Measurements from ENCODE around the gene PPP1R7. TPM values are rescaled to one million over a fixed set of nuclear protein-coding genes. Genes with fewer than 3 reads are reported as not detected.

The PPP1R7 gene
- total and polyA plus RNA-seq, 8 donors, result 21.5 to 38.7 (median 31.5) TPM

DNA sequence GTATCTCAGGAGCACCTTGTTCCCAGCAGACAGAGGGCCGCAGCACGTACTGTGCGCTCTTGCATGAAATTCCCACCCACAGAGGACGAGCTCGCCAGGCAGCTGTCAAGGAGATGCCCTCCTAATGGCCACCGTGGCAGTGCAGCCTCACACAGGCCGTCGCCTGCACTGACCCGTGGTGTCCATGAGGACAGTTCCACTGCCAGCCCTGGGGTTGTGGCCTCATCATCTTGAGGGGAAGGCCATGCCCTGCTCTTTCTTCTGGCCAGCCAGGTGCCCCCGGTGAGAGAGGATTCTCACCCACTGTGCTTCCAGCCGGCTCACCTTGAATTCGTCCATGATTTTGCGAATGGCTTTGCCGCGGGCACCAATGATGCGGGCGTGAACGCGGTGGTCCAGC is 80.2 kb downstream of the PPP1R7 start:
- FAIRE-seq (no peak), ATAC-seq (peak in 3 of 4 donors; percentile 10 to 65 (median 52)), DNase-seq (peak in 2 of 6 donors; percentile 51 to 64)
- intact Hi-C loops (cut with DNase I), result no loop called here
- Histone ChIP-seq H3K4me3 (no peak overlapping the region), H3K36me3 (peaks cover 16 to 88% (median 75%) of the 10 kb centered on the region in 3 donors), H3K27ac (no peak overlapping the region), H3K9me3 (no peaks in the 10 kb centered on the region), H3K27me3 (no peaks in the 10 kb centered on the region), H3K4me1 (no peaks in the 10 kb centered on the region)
- WGBS, 2 donors, result 90% methylated on average over 19 of the region's 19 CpGs
- TF ChIP-seq, protein P1, sequence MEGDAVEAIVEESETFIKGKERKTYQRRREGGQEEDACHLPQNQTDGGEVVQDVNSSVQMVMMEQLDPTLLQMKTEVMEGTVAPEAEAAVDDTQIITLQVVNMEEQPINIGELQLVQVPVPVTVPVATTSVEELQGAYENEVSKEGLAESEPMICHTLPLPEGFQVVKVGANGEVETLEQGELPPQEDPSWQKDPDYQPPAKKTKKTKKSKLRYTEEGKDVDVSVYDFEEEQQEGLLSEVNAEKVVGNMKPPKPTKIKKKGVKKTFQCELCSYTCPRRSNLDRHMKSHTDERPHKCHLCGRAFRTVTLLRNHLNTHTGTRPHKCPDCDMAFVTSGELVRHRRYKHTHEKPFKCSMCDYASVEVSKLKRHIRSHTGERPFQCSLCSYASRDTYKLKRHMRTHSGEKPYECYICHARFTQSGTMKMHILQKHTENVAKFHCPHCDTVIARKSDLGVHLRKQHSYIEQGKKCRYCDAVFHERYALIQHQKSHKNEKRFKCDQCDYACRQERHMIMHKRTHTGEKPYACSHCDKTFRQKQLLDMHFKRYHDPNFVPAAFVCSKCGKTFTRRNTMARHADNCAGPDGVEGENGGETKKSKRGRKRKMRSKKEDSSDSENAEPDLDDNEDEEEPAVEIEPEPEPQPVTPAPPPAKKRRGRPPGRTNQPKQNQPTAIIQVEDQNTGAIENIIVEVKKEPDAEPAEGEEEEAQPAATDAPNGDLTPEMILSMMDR (IDR thresholded peaks at IDR 0.05), result no peak

DNA sequence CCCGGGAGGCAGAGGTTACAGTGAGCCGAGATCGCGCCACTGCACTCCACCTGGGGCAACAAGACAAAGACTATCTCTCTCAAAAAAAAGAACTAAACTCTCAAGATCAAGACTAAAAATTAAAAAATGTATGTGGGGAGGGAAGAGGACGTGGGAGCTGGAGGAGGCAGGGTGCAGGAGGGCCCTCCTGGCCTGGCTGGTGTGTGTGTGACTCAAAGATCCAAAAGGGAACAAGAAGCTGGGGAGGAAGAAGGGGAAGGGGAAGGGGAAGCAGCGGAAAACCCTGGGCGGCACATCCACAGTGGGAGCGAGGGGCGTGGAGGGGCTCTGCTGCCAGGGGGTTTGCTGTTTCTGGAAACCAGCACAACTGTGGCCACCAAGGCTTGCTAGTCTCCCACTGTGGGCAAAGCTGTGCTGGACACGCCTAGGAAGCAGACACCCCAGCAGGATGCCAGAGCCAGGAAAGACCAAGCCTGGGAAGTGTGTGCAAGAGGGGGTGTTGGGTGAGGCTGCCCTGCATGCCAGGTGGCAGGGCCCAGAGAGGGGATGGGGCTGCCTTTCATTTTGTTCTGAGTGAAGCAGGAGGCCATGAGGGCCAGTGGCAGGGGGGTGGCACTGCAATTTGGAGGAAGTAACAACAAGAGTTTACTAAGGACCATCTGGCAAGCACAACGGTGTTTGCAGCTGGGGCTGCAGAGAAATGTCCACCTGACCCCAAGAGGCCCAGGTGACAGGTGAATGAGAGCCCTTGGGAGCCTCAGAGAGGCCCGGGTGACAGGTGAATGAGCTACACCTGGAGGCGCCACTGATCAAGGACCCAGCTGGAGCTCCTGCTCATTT is 82.7 kb downstream of the PPP1R7 start:
- H3K27me3 ChIP-seq, result no peaks in the 10 kb centered on the region
- H3K4me3 ChIP-seq, result no peak overlapping the region
- H3K27ac ChIP-seq, result no peak overlapping the region
- WGBS, 2 donors, result 82 to 85% methylated on average over 13 of the region's 13 CpGs
- no peaks in the 10 kb centered on the region for H3K4me1 ChIP-seq
- intact Hi-C loops (cut with DNase I), result no loop called here
- DNase-seq (peak in 1 of 6 donors; percentile 42), ATAC-seq (no peak), FAIRE-seq (no peak)
- TF ChIP-seq, protein P1 (IDR thresholded peaks at IDR 0.05), result no peak
- H3K9me3 ChIP-seq, result no peaks in the 10 kb centered on the region
- peaks cover 16 to 98% (median 90%) of the 10 kb centered on the region in 3 donors for H3K36me3 ChIP-seq

Other genes with a start within 250 kb of the PPP1R7 start
- under 1 TPM in 1 of 6 donors, not detected in 5; 0.04 TPM for gene CROCC2, start 244.1 kb upstream of the PPP1R7 start, total RNA-seq
- under 1 TPM; 0.04 to 0.05 TPM for gene CROCC2, start 244.1 kb upstream of the PPP1R7 start, polyA plus RNA-seq
- gene SNED1, start 151.8 kb upstream of the PPP1R7 start, total RNA-seq, result 10 to 100 TPM in 2 of 6 donors, 1 to 10 TPM in 4; 6.6 to 19.2 (median 9.6) TPM
- 10 to 100 TPM; 12.9 to 13.2 TPM for gene SNED1, start 151.8 kb upstream of the PPP1R7 start, polyA plus RNA-seq
- gene MTERF4, start 48.2 kb upstream of the PPP1R7 start, total RNA-seq, result 10 to 100 TPM; 14.0 to 22.9 (median 14.8) TPM
- 10 to 100 TPM; 22.4 to 36.8 TPM for gene MTERF4, start 48.2 kb upstream of the PPP1R7 start, polyA plus RNA-seq
- 10 to 100 TPM in 2 of 6 donors, 1 to 10 TPM in 4; 3.7 to 12.3 (median 8.9) TPM for gene PASK, start 995 bp upstream of the PPP1R7 start, total RNA-seq
- 10 to 100 TPM in 1 of 2 donors, 1 to 10 TPM in 1; 9.0 to 14.5 TPM for gene PASK, start 995 bp upstream of the PPP1R7 start, polyA plus RNA-seq
- gene ANO7, start 38.2 kb downstream of the PPP1R7 start, total RNA-seq, result 1 to 10 TPM in 3 of 6 donors, under 1 TPM in 3; 0.66 to 1.8 (median 1.1) TPM
- 1 to 10 TPM; 1.0 to 1.2 TPM for gene ANO7, start 38.2 kb downstream of the PPP1R7 start, polyA plus RNA-seq
- 100 to 1,000 TPM; 733 to 996 (median 775) TPM for gene HDLBP, start 165.2 kb downstream of the PPP1R7 start, total RNA-seq
- gene HDLBP, start 165.2 kb downstream of the PPP1R7 start, polyA plus RNA-seq, result 100 to 1,000 TPM; 273 to 346 TPM
- 100 to 1,000 TPM; 149 to 245 (median 204) TPM for gene SEPTIN2, start 165.5 kb downstream of the PPP1R7 start, total RNA-seq
- gene SEPTIN2, start 165.5 kb downstream of the PPP1R7 start, polyA plus RNA-seq, result 100 to 1,000 TPM; 106 to 158 TPM
- 10 to 100 TPM; 16.9 to 44.9 (median 24.2) TPM for gene FARP2, start 205.8 kb downstream of the PPP1R7 start, total RNA-seq
- gene FARP2, start 205.8 kb downstream of the PPP1R7 start, polyA plus RNA-seq, result 10 to 100 TPM; 26.2 to 35.3 TPM